Astrocyte of the spinal cord (primary cell): Measurements from ENCODE around the gene DVL1.

ENCODE experiments used
- DNase-seq: peaks from one replicate; pipeline ENCODE4 v3.0.0; 2011; ENCODE audit warnings: low read depth, low spot score
- H3K4me3 ChIP-seq: 2 replicates; pipeline ENCODE4 v1.5.1; 2011; ENCODE audit warnings: low read depth, mild to moderate bottlenecking, low read length, moderate library complexity
- CTCF ChIP-seq: IDR thresholded peaks from 2 replicates; pipeline ENCODE4 v1.5.1; 2012; ENCODE audit warnings: low read depth, mild to moderate bottlenecking, low read length, inconsistent platforms
- in situ Hi-C: cut with HindIII; loops from 2 replicates; pipeline ENCODE4 v1.10.0; 2017; ENCODE audit warnings: low sequenced_read_pairs

DVL1 gene

GRCh38 chr1:1327291-1327690 lies 21.9 kb downstream of the DVL1 start:
- TF ChIP-seq CTCF: no peak
- H3K4me3 ChIP-seq: no peak overlapping the region
- no peak for DNase-seq
- in situ Hi-C loops: no loop called here

DNA sequence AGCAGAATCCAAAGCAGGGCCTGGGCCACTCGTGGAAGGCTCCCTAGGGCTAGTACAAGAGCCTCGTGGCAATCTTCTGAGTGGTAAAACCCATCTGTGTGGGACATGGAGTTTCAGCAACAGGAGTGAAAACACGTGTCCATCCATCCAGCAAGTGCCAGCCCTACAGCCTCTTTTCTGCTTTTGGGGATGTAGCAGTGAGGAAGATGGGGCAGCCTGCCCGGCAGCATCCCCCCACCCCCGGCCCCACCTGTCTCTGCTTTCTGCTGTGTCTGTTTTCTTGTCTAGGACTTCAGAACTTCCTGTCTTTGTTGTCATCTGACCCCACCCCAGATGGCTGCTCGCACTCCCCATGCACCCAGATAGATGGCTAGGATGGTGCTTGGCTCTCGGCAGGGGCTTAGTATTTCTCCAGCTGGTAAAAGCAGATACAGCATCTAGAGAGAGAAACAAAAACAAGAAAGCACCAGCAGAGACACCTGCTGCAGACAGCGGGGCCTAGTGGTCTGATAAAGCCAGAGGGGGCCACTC lies 23.1 kb downstream of the DVL1 start:
- in situ Hi-C loops: no loop called here
- no peak for TF ChIP-seq CTCF
- DNase-seq: no peak
- H3K4me3 ChIP-seq: no peak overlapping the region

DNA sequence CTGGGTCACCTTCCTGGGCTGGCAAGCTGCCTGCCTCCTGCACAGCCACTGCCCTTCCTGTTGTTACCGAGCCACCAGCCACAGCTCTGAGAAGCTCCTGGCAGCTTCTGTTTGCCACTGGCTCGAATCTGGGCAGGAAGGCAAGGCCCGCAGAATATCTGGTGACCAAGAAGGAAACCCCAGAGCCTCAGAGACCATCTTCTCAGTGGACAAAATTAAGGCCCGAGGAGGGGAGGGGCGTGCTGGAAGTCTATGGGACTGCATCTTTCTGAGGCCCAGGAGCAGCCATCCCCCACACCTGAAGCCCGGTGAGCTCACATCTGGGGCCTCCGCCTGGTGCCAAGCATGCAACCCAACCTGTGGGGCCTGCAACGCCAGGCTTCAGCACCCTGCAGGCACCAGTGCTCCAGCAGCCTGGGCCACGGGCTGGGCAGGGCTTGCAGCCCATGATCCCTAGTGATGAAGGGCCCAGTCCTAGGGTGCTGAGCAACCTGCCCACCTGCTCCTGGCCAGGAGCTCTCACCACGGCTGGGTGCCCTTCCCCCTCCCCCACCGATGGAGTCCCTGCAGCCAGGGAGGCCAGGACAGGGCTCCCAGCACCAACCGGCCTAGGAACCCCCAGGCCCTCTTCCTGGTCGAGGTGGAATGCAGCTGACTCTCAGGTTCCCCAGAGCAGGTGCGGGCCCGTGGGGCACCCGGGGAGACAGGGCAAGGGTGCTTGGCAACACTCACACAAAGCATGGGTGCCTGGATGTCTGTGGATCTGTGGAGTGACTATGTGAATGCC lies 23.7 kb downstream of the DVL1 start:
- H3K4me3 ChIP-seq: peak overlapping the region; percentile 76
- no peak for DNase-seq
- in situ Hi-C loops: no loop called here
- TF ChIP-seq CTCF: no peak

- in situ Hi-C loops: no loop called here
- peak; percentile 85 for DNase-seq
- peak within 1 kb of the TSS; percentile 76 for H3K4me3 ChIP-seq
- TF ChIP-seq CTCF: no peak
Observed at GRCh38 chr1:1324524-1325287, 24.5 kb downstream of the DVL1 start, which contains the start of the genes CPTP and INTS11. CPTP (plus strand) TSS chr1:1324802; CDS start chr1:1326911, 2,109 bp downstream. INTS11 (minus strand) TSS chr1:1324660; CDS start chr1:1324608, 52 bp downstream.

DNA sequence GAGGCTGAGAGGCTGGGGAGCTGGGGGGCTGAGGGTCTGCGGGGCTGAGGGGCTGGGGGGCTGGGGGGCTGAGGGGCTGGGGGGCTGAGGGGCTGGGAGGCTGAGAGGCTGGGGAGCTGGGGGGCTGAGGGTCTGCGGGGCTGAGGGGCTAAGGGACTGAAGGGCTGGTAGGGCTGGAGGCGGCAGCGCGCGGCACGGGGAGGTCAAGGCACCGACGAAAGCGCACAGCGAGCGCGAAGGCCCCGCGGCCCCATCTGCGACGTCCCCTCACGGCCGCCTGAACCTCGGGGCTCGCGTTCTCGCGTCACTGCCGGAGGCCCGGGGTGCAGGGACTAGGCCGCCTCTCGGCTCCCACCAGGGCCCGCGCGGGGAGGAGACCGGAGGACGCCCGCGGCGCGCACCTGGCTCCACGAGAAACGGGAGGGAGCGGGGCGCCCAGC lies 25.1 kb downstream of the DVL1 start:
- TF ChIP-seq CTCF: no peak
- in situ Hi-C loops: no loop called here

GRCh38 chr1:1322952-1323351 lies 26.3 kb downstream of the DVL1 start:
- H3K4me3 ChIP-seq: no peak overlapping the region
- in situ Hi-C loops: no loop called here
- DNase-seq: no peak
- TF ChIP-seq CTCF: no peak

More for the DNA sequence above, 25.1 kb downstream of the DVL1 start:
- DNase-seq: no peak
- H3K4me3 ChIP-seq: peak overlapping the region; percentile 76
